ENCODE results near the gene DNAAF1. TPM values are rescaled to one million over a fixed set of nuclear protein-coding genes. Genes with fewer than 3 reads are reported as not detected.

Gene DNAAF1
- total and polyA plus RNA-seq, 2 donors (not counting 3 experiments of a cell fraction or from before 2014, with no cell fraction given), result 0.01 TPM; not detected in 1

GRCh38 chr16:84139628-84140258 is 5.4 kb upstream of the DNAAF1 start:
- no peak for FAIRE-seq
- H4K20me1 ChIP-seq (replicated peaks; ENCODE audit: control insufficient read depth, extremely low read depth, insufficient read depth, low read length), result peaks cover 7% of the 10 kb centered on the region
- no peaks in the 10 kb centered on the region for H3K9me3 ChIP-seq (replicated peaks; ENCODE audit: control insufficient read depth, insufficient read depth, low read length)
- BruUV-seq (replicated peaks), result no TSS peak
- intact Hi-C loops (cut with micrococcal nuclease) (no loop called here), dilution Hi-C loops (cut with MboI; ENCODE audit: extremely low pct_ligation_motif_present, low sequenced_read_pairs) (no loop called here)
- CTCF ChIA-PET, result interaction anchor here (1.5 kb wide), 1 partner anchor 23 kb away, joined by 3 read pairs; the partner anchor contains the start of gene MBTPS1
- H2AFZ ChIP-seq (ENCODE audit: low read depth, low read length), result no peak overlapping the region
- POLR2A ChIA-PET, result no interaction called here
- H3K4me2 ChIP-seq (ENCODE audit: insufficient read depth, low read length), result no peak overlapping the region
- no peaks in the 10 kb centered on the region for H3K27me3 ChIP-seq (ENCODE audit: control insufficient read depth in 2 of 2, insufficient read depth in 2 of 2, low read length in 2 of 2)
- no peak overlapping the region for H3K9ac ChIP-seq (replicated peaks; ENCODE audit: extremely low read depth, insufficient read depth, low read length)
- H3K27ac ChIP-seq (ENCODE audit: insufficient read depth, low read depth, low read length), result no peak overlapping the region
- H3K79me2 ChIP-seq (ENCODE audit: control insufficient read depth, insufficient read depth, low read length), result peaks cover 25% of the 10 kb centered on the region
- peaks cover 5% of the 10 kb centered on the region for H3K4me1 ChIP-seq (ENCODE audit: control insufficient read depth, extremely low read depth, insufficient read depth, low read length)
- no peak for DNase-seq (ENCODE audit: low read depth, low spot score)
- H3K9me1 ChIP-seq (replicated peaks; ENCODE audit: control insufficient read depth, extremely low read depth, insufficient read depth, low read length), result no peaks in the 10 kb centered on the region
- no peaks in the 10 kb centered on the region for H3K36me3 ChIP-seq (ENCODE audit: control insufficient read depth in 2 of 2, extremely low read depth in 1 of 2, insufficient read depth in 2 of 2, low read length in 2 of 2)
- H3K4me3 ChIP-seq (replicated peaks in 1 of 3; ENCODE audit: insufficient read depth in 1 of 3, low read depth in 1 of 3, low read length in 3 of 3), result no peak overlapping the region
- TF ChIP-seq FOS (IDR thresholded peaks at IDR 0.05; ENCODE audit: borderline replicate concordance, insufficient read depth, low read length) (no peak), MYC (IDR thresholded peaks at IDR 0.05; ENCODE audit: low read depth, low read length) (no peak), CTCF (IDR thresholded peaks at IDR 0.05; ENCODE audit: extremely low read depth in 1 of 2, insufficient read depth in 1 of 2, low read depth in 1 of 2, low read length in 2 of 2) (no peak), EZH2 (IDR thresholded peaks at IDR 0.05; ENCODE audit: borderline replicate concordance, low read depth, low read length, severe bottlenecking) (no peak), GATA2 (IDR thresholded peaks at IDR 0.05; ENCODE audit: insufficient read depth, insufficient read length, low read depth, low read length) (no peak), MAX (IDR thresholded peaks at IDR 0.05; ENCODE audit: insufficient read depth, insufficient read length) (no peak), POLR2AphosphoS5 (IDR thresholded peaks at IDR 0.05; ENCODE audit: insufficient read depth, low read depth, low read length) (no peak)
